DOHH2 (cell line): ENCODE results near the gene ATP11A.

Source experiments
- H3F3A ChIP-seq: fragments of 200-600 bp; sonication (generic), shearing (Covaris generic); 2 replicates; pipeline ENCODE4 v1.6.0; 2016; ENCODE audit warnings: antibody characterized with exemption, mild to moderate bottlenecking; ENCODE audit not compliant: control insufficient read depth, insufficient read depth
- H3K27ac ChIP-seq: fragments of 200-600 bp; sonication (generic); 2 replicates; pipeline ENCODE4 v1.5.1; 2014; ENCODE audit warnings: low read depth, mild to moderate bottlenecking, low read length, moderate library complexity
- H3K27me3 ChIP-seq: fragments of 200-600 bp; sonication (generic); 2 replicates; pipeline ENCODE4 v1.6.1; 2014; ENCODE audit warnings: mild to moderate bottlenecking, low read length, mixed read lengths; ENCODE audit not compliant: control insufficient read depth
- H3K36me3 ChIP-seq: fragments of 200-600 bp; sonication (generic); 2 replicates; pipeline ENCODE4 v1.6.1; 2014; ENCODE audit warnings: mild to moderate bottlenecking, low read length, moderate library complexity, mixed read lengths; ENCODE audit not compliant: control insufficient read depth
- H3K4me1 ChIP-seq: fragments of 200-600 bp; sonication (generic); 2 replicates; pipeline ENCODE4 v1.6.1; 2014; ENCODE audit warnings: mild to moderate bottlenecking, low read length, mixed read lengths; ENCODE audit not compliant: control insufficient read depth
- H3K4me2 ChIP-seq: fragments of 200-600 bp; sonication (generic); 2 replicates; pipeline ENCODE4 v1.6.0; 2014; ENCODE audit warnings: mild to moderate bottlenecking, low read length, moderate library complexity
- H3K4me3 ChIP-seq: fragments of 200-600 bp; sonication (generic); 2 replicates; pipeline ENCODE4 v1.5.1; 2014; ENCODE audit warnings: mild to moderate bottlenecking, low read length, mixed read lengths
- H3K79me2 ChIP-seq: fragments of 200-600 bp; sonication (generic); 2 replicates; pipeline ENCODE4 v1.6.1; 2014; ENCODE audit warnings: mild to moderate bottlenecking, low read length, mixed read lengths; ENCODE audit not compliant: control insufficient read depth
- H3K9me2 ChIP-seq: fragments of 200-600 bp; sonication (generic); replicated peaks from 2 replicates; pipeline ENCODE4 v1.6.1; 2014; ENCODE audit warnings: mild to moderate bottlenecking, low read length, mixed read lengths; ENCODE audit not compliant: control insufficient read depth
- H3K9me3 ChIP-seq: fragments of 200-600 bp; sonication (generic); 2 replicates; pipeline ENCODE4 v1.6.1; 2014; ENCODE audit warnings: antibody characterized with exemption, low read length, mixed read lengths; ENCODE audit not compliant: control insufficient read depth, insufficient read depth
- H4K20me1 ChIP-seq: fragments of 200-600 bp; sonication (generic); 2 replicates; pipeline ENCODE4 v1.6.0; 2014; ENCODE audit warnings: low read depth, mild to moderate bottlenecking, antibody characterized with exemption, low read length, moderate library complexity; ENCODE audit not compliant: control insufficient read depth, insufficient read depth
- EZH2phosphoT487 ChIP-seq: fragments of 200-600 bp; sonication (generic); IDR thresholded peaks from 2 replicates; pipeline ENCODE4 v1.6.1; 2017; ENCODE audit warnings: borderline replicate concordance, mild to moderate bottlenecking, antibody characterized with exemption, low read length, moderate library complexity, mixed read lengths
- TF ChIP-seq, protein P1 (sequence below): fragments of 200-600 bp; sonication (generic); IDR thresholded peaks from one replicate; pipeline ENCODE4 v1.5.1; 2014; ENCODE audit warnings: antibody characterized with exemption, mild to moderate bottlenecking, low read depth, low read length; ENCODE audit not compliant: poor library complexity, severe bottlenecking

ATP11A gene

DNA sequence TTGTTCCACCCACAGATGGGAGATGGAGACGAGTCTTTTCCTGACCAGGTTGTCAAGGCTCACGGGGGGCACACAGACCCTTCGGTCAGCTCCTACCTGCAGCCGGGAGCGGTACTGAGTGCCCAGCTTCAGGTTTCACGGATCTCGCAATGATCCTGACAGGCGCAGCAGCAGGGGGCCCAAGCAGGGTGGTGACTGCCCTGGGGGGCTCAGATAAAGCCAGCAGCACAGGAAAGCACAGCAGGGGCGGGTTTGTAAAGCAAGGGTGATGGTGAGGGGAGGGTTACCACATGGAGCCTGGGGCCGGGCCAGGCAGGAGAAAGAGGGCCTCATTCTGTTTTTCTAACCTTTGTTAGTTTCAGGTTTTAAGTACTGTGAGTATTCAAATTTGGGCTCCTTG is 41.7 kb upstream of the ATP11A start:
- no peak overlapping the region for H3K27ac ChIP-seq
- TF ChIP-seq EZH2phosphoT487: no peak
- TF ChIP-seq, protein P1, sequence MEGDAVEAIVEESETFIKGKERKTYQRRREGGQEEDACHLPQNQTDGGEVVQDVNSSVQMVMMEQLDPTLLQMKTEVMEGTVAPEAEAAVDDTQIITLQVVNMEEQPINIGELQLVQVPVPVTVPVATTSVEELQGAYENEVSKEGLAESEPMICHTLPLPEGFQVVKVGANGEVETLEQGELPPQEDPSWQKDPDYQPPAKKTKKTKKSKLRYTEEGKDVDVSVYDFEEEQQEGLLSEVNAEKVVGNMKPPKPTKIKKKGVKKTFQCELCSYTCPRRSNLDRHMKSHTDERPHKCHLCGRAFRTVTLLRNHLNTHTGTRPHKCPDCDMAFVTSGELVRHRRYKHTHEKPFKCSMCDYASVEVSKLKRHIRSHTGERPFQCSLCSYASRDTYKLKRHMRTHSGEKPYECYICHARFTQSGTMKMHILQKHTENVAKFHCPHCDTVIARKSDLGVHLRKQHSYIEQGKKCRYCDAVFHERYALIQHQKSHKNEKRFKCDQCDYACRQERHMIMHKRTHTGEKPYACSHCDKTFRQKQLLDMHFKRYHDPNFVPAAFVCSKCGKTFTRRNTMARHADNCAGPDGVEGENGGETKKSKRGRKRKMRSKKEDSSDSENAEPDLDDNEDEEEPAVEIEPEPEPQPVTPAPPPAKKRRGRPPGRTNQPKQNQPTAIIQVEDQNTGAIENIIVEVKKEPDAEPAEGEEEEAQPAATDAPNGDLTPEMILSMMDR: no peak
- no peaks in the 10 kb centered on the region for H3K9me3 ChIP-seq
- H3K4me2 ChIP-seq: no peak overlapping the region
- H3K27me3 ChIP-seq: peaks cover 5% of the 10 kb centered on the region; the same call in 1 of the 2 replicates
- no peaks in the 10 kb centered on the region for H3K79me2 ChIP-seq
- no peaks in the 10 kb centered on the region for H4K20me1 ChIP-seq
- no peaks in the 10 kb centered on the region for H3K9me2 ChIP-seq
- H3F3A ChIP-seq: no peaks in the 10 kb centered on the region
- H3K4me1 ChIP-seq: no peaks in the 10 kb centered on the region
- no peaks in the 10 kb centered on the region for H3K36me3 ChIP-seq
- H3K4me3 ChIP-seq: no peak overlapping the region

DNA sequence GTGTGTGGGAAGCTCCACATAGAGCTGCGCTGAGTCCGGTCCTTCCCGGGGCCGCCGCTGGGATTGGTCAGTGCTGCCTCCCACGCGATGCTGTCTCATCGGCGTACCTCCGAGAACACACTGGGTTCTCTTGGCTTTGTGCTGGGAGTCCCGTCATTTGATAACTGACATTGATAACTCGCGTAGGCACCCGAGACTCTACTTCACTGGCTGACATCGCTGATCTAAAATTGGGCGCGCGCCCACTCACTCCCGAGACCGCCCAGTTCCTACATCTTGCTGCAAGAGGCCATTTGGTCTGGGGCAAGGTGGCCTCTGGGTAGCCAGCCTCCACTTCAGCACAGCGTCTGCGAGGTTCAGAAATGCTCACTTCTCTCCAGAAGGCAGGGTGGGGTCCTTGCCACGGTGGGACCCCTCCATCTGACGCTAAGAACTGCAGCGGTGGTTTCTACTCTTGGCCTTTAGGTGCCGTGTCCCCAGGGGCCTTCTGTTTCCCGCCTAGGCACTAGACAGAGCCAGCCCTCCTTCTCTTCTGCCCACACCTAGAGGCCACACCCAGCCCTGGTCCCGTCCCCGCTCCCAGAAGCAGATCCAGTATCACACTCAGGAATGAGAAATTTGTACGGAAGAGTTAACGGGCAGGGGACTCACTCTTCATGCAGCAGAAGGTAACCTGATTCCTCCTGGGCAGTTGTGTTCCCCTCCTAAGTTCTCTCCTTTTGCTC is 40.7 kb upstream of the ATP11A start:
- H3K27ac ChIP-seq: no peak overlapping the region
- H3K9me3 ChIP-seq: no peaks in the 10 kb centered on the region
- H3K4me3 ChIP-seq: no peak overlapping the region
- no peak overlapping the region for H3K4me2 ChIP-seq
- H3K4me1 ChIP-seq: no peaks in the 10 kb centered on the region
- no peaks in the 10 kb centered on the region for H3K36me3 ChIP-seq
- no peaks in the 10 kb centered on the region for H3K79me2 ChIP-seq
- H3F3A ChIP-seq: no peaks in the 10 kb centered on the region
- H3K9me2 ChIP-seq: no peaks in the 10 kb centered on the region
- no peak for TF ChIP-seq EZH2phosphoT487
- TF ChIP-seq, protein P1: no peak
- H3K27me3 ChIP-seq: peaks cover 5% of the 10 kb centered on the region; the same call in 1 of the 2 replicates
- H4K20me1 ChIP-seq: no peaks in the 10 kb centered on the region

DNA sequence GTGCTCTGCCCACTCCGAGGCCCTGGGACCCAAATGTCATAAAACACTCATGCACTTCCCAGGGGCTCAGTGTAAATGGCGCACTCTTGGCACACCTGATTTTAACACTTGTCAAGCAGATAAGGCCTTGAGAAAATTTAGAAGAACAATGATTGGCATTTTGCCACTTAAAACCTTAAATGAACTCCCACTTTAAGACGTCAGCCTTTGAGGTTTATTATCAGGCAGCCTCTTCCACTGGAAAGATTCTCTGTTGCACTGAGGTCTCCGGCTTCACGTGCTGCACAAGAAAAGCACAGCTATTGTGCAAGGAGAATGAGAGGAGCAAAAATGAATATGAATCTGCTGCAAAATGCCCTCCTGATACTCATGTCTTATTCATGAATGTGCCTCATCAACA is 38.5 kb upstream of the ATP11A start:
- Histone ChIP-seq H3K4me3 (no peak overlapping the region), H3K9me2 (no peaks in the 10 kb centered on the region), H3F3A (no peaks in the 10 kb centered on the region), H4K20me1 (no peaks in the 10 kb centered on the region), H3K79me2 (no peaks in the 10 kb centered on the region), H3K9me3 (no peaks in the 10 kb centered on the region), H3K27ac (no peak overlapping the region), H3K4me1 (no peaks in the 10 kb centered on the region), H3K36me3 (no peaks in the 10 kb centered on the region), H3K27me3 (peaks cover 5% of the 10 kb centered on the region; the same call in 1 of the 2 replicates), H3K4me2 (no peak overlapping the region)
- TF ChIP-seq, protein P1: no peak
- no peak for TF ChIP-seq EZH2phosphoT487
